Activated naive CD4-positive, alpha-beta T cell treated with anti-CD3 and anti-CD28 coated beads for 36 hours (primary cell): ENCODE measurements around the gene NPIPA8. TPM values are rescaled to one million over a fixed set of nuclear protein-coding genes. Genes with fewer than 3 reads are reported as not detected.

Experiments used
- microRNA-seq: library from miRNA; unstranded; fragments of <30 nt; microRNA quantifications from one replicate; pipeline ENCODE4 v1.2.0, GENCODE V29; 2022; ENCODE audit warnings: borderline microRNAs expressed, borderline replicate concordance
- total RNA-seq, 2 experiments: library from RNA; stranded (reverse); gene quantifications; one replicate each; pipeline ENCODE4 v1.2.3, GENCODE V29; 2021

Gene NPIPA8
- total RNA-seq, 2 experiments from 2014 or later: 0.19 TPM; not detected in 1

Small RNA genes within 50 kb of the gene (microRNA-seq; reads per million reads assigned to microRNA genes)
- gene MIR6511A4 (not detected), gene MIR6770-3 (not detected)

Other genes with a start within 250 kb of the NPIPA8 start
- 10 to 100 TPM; 54.6 to 72.9 TPM for gene NOMO2, start 225.4 kb upstream of the NPIPA8 start, total RNA-seq